ENCODE results near the gene KCNS3.
A peak's percentile ranks its signal among the peaks of the same experiment; 100 is the strongest.

The KCNS3 gene

GRCh38 chr2:17846676-17847075 is 31.8 kb upstream of the KCNS3 start:
- Histone ChIP-seq H3K27ac (replicated peaks) (no peak overlapping the region), H3K27me3 (ENCODE audit: insufficient read depth, poor library complexity, severe bottlenecking) (no peaks in the 10 kb centered on the region), H3K4me3 (replicated peaks; ENCODE audit: insufficient read depth, low read length) (no peak overlapping the region)
- DNase-seq (ENCODE audit: low read depth in 1 of 2, low spot score in 1 of 2), result no peak
- no peak for TF ChIP-seq POLR2AphosphoS5 (IDR thresholded peaks at IDR 0.05; ENCODE audit: low read depth)
- TF ChIP-seq CTCF (IDR thresholded peaks at IDR 0.05; ENCODE audit: insufficient read depth, low read length), result no peak
- TF ChIP-seq SPI1 (IDR thresholded peaks at IDR 0.05; ENCODE audit: borderline replicate concordance, low read depth), result no peak
- TF ChIP-seq GABPA (IDR thresholded peaks at IDR 0.05; ENCODE audit: low read depth), result no peak
- TF ChIP-seq REST (IDR thresholded peaks at IDR 0.05; ENCODE audit: insufficient replicate concordance, low read depth), result no peak

GRCh38 chr2:17847236-17847635 is 31.2 kb upstream of the KCNS3 start:
- Histone ChIP-seq H3K27ac (replicated peaks) (no peak overlapping the region), H3K4me3 (replicated peaks; ENCODE audit: insufficient read depth, low read length) (no peak overlapping the region), H3K27me3 (ENCODE audit: insufficient read depth, poor library complexity, severe bottlenecking) (no peaks in the 10 kb centered on the region)
- TF ChIP-seq CTCF (IDR thresholded peaks at IDR 0.05; ENCODE audit: insufficient read depth, low read length) (no peak), REST (IDR thresholded peaks at IDR 0.05; ENCODE audit: insufficient replicate concordance, low read depth) (no peak), SPI1 (IDR thresholded peaks at IDR 0.05; ENCODE audit: borderline replicate concordance, low read depth) (0 out of 2 replicates have a peak, but pooled peaks have one; percentile 39), GABPA (IDR thresholded peaks at IDR 0.05; ENCODE audit: low read depth) (no peak), POLR2AphosphoS5 (IDR thresholded peaks at IDR 0.05; ENCODE audit: low read depth) (no peak)
- no peak for DNase-seq (ENCODE audit: low read depth in 1 of 2, low spot score in 1 of 2)

GRCh38 chr2:17849275-17849674 is 29.2 kb upstream of the KCNS3 start:
- no peaks in the 10 kb centered on the region for H3K27me3 ChIP-seq (ENCODE audit: insufficient read depth, poor library complexity, severe bottlenecking)
- no peak for DNase-seq (ENCODE audit: low read depth in 1 of 2, low spot score in 1 of 2)
- H3K4me3 ChIP-seq (replicated peaks; ENCODE audit: insufficient read depth, low read length), result no peak overlapping the region
- H3K27ac ChIP-seq (replicated peaks), result no peak overlapping the region
- TF ChIP-seq POLR2AphosphoS5 (IDR thresholded peaks at IDR 0.05; ENCODE audit: low read depth) (no peak), CTCF (IDR thresholded peaks at IDR 0.05; ENCODE audit: insufficient read depth, low read length) (no peak), GABPA (IDR thresholded peaks at IDR 0.05; ENCODE audit: low read depth) (no peak), REST (IDR thresholded peaks at IDR 0.05; ENCODE audit: insufficient replicate concordance, low read depth) (no peak), SPI1 (IDR thresholded peaks at IDR 0.05; ENCODE audit: borderline replicate concordance, low read depth) (no peak)

All from HL-60 (cell line).